HG02588 (cell line): ENCODE data around the gene EEA1.
A peak's percentile ranks its signal among the peaks of the same experiment; 100 is the strongest.
"Not testable (repeated sequence)": the region's sequence is repeated elsewhere in the genome, so short reads cannot be mapped to it uniquely, and the experiment has no call there.

Experiments used
- ATAC-seq: cut with Tn5 transposase; IDR thresholded peaks from one replicate; pipeline ENCODE4 v1.9.1; 2021; ENCODE audit warnings: mild to moderate bottlenecking, moderate library complexity; ENCODE audit not compliant: unreplicated experiment

EEA1 gene

GRCh38 chr12:92814584-92814983 is 114.5 kb downstream of the EEA1 start:
- no peak for ATAC-seq

- ATAC-seq, result peak; percentile 62
Measured at GRCh38 chr12:92810370-92810769, 118.7 kb downstream of the EEA1 start.

- ATAC-seq, result no peak
Measured at GRCh38 chr12:92803903-92804302, 125.2 kb downstream of the EEA1 start.

- no peak for ATAC-seq
Measured at GRCh38 chr12:92802906-92803305, 126.2 kb downstream of the EEA1 start.

GRCh38 chr12:92796650-92797049 is 132.4 kb downstream of the EEA1 start:
- ATAC-seq, result no peak

- no peak for ATAC-seq
Measured at GRCh38 chr12:92794814-92795213, 134.3 kb downstream of the EEA1 start.

- not testable (repeated sequence) for ATAC-seq
Measured at GRCh38 chr12:92794356-92794755, 134.7 kb downstream of the EEA1 start.

- ATAC-seq, result no peak
Measured at GRCh38 chr12:92786045-92786444, 143.1 kb downstream of the EEA1 start.

GRCh38 chr12:92785563-92785950 is 143.5 kb downstream of the EEA1 start:
- no peak for ATAC-seq

- ATAC-seq, result peak; percentile 96
Measured at GRCh38 chr12:92784797-92785562, 144.1 kb downstream of the EEA1 start.

- ATAC-seq, result no peak
Measured at GRCh38 chr12:92784356-92784755, 144.7 kb downstream of the EEA1 start.

GRCh38 chr12:92779902-92780301 is 149.2 kb downstream of the EEA1 start:
- no peak for ATAC-seq

- ATAC-seq, result no peak
Measured at GRCh38 chr12:92778525-92778924, 150.6 kb downstream of the EEA1 start.

- no peak for ATAC-seq
Measured at GRCh38 chr12:92775416-92775815, 153.7 kb downstream of the EEA1 start.

GRCh38 chr12:92771001-92771400 is 158.1 kb downstream of the EEA1 start:
- ATAC-seq, result no peak

- ATAC-seq, result peak; percentile 77
Measured at GRCh38 chr12:92769124-92769901, 159.8 kb downstream of the EEA1 start.

- no peak for ATAC-seq
Measured at GRCh38 chr12:92765871-92766270, 163.2 kb downstream of the EEA1 start.

GRCh38 chr12:92764831-92765230 is 164.3 kb downstream of the EEA1 start:
- no peak for ATAC-seq

- no peak for ATAC-seq
Measured at GRCh38 chr12:92762773-92763172, 166.3 kb downstream of the EEA1 start.

- ATAC-seq, result no peak
Measured at GRCh38 chr12:92759634-92760268, 169.3 kb downstream of the EEA1 start.

- ATAC-seq, result no peak
Measured at GRCh38 chr12:92757597-92758121, 171.4 kb downstream of the EEA1 start.
